MM.1S (cell line): Measurements from ENCODE around the gene FSIP1.

Experiments
- CTCF ChIP-seq: fragments of 300-600 bp; sonication (generic); IDR thresholded peaks from 2 replicates; pipeline ENCODE4 v1.5.1; 2016; ENCODE audit warnings: antibody characterized with exemption, low read length, mixed read lengths
- EZH2 ChIP-seq: fragments of 300-600 bp; sonication (generic); optimal IDR thresholded peaks from 2 replicates; pipeline ENCODE3; 2017; ENCODE audit warnings: low read depth, mild to moderate bottlenecking, antibody characterized with exemption, low read length, mixed read lengths
- EZH2phosphoT487 ChIP-seq: fragments of 300-600 bp; sonication (generic); IDR thresholded peaks from 2 replicates; pipeline ENCODE4 v1.6.1; 2018; ENCODE audit warnings: antibody characterized with exemption, low read length

DNA sequence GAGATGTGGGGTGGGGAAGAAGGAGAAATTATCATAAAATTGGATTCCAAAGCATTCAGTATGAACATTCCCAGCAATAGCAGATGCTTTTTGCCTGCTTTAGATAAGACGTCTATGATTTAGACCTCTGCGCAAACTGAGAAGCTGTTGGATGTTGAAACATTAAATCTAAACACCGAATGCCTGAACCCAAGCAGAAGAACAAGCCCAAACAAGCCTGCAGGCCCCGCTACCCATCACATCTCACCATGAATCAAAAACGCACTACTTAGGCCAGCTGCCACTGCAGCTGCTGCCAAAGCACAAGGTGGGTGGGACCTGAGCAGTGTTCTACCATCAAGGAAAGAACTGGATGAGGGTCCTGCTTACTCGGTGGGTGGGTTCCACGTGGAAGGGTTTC is 226.2 kb downstream of the FSIP1 start:
- TF ChIP-seq EZH2: no peak
- no peak for TF ChIP-seq CTCF
- TF ChIP-seq EZH2phosphoT487: no peak
